RWPE2 (cell line): ENCODE results near the gene GATA1.

ENCODE experiments used
- ATAC-seq: fragments of 200-7000 bp; cut with Tn5 transposase; 3 replicates; pipeline ENCODE4 v1.9.1; 2021; ENCODE audit warnings: low read depth
- DNase-seq: peaks from one replicate; pipeline ENCODE4 v3.0.0-alpha.2; 2020; ENCODE audit warnings: low spot score
- H3K27ac ChIP-seq: fragments of 450-650 bp; 2 replicates; pipeline ENCODE4 v1.5.1; 2017; ENCODE audit warnings: mild to moderate bottlenecking; ENCODE audit not compliant: poor library complexity, severe bottlenecking
- H3K27me3 ChIP-seq: fragments of 250-450 bp; sonication (Bioruptor Pico); 2 replicates; pipeline ENCODE4 v1.5.1; 2021; ENCODE audit warnings: mild to moderate bottlenecking, moderate library complexity; ENCODE audit not compliant: insufficient read depth, poor library complexity, severe bottlenecking
- H3K36me3 ChIP-seq: fragments of 250-450 bp; sonication (Bioruptor Pico); 2 replicates; pipeline ENCODE4 v1.5.1; 2020; ENCODE audit warnings: low read depth, mild to moderate bottlenecking, moderate library complexity
- H3K4me1 ChIP-seq: fragments of 250-450 bp; sonication (Bioruptor Pico); 2 replicates; pipeline ENCODE4 v1.5.1; 2021; ENCODE audit warnings: mild to moderate bottlenecking, moderate library complexity; ENCODE audit not compliant: insufficient read depth, poor library complexity, severe bottlenecking
- H3K4me3 ChIP-seq: fragments of 250-450 bp; sonication (Bioruptor Pico); 2 replicates; pipeline ENCODE4 v1.5.1; 2021; ENCODE audit warnings: mild to moderate bottlenecking, moderate library complexity; ENCODE audit not compliant: severe bottlenecking
- H3K9me3 ChIP-seq: fragments of 250-450 bp; sonication (Bioruptor Pico); 2 replicates; pipeline ENCODE4 v1.5.1; 2021; ENCODE audit warnings: mild to moderate bottlenecking, moderate library complexity; ENCODE audit not compliant: severe bottlenecking
- CTCF ChIP-seq: fragments of 450-650 bp; IDR thresholded peaks from one replicate; pipeline ENCODE4 v1.5.1; 2017; ENCODE audit warnings: mild to moderate bottlenecking, moderate library complexity; ENCODE audit not compliant: poor library complexity, severe bottlenecking

GATA1 gene

GRCh38 chrX:48786341-48786800 is at the start of gene GATA1:
GATA1 (plus strand) TSS chrX:48786590; CDS start chrX:48791110, 4,520 bp downstream.
- Histone ChIP-seq H3K4me1 (no peaks in the 10 kb centered on the region), H3K9me3 (no peaks in the 10 kb centered on the region), H3K4me3 (no peak within 1 kb of the TSS), H3K27me3 (no peaks in the 10 kb centered on the region), H3K27ac (no peak within 1 kb of the TSS), H3K36me3 (no peaks in the 10 kb centered on the region)
- DNase-seq (no peak), ATAC-seq (no peak)
- no peak for TF ChIP-seq CTCF

- no peak for ATAC-seq
- Histone ChIP-seq H3K27me3 (no peaks in the 10 kb centered on the region), H3K9me3 (no peaks in the 10 kb centered on the region), H3K4me1 (no peaks in the 10 kb centered on the region), H3K27ac (peak overlapping the region; percentile 60), H3K36me3 (no peaks in the 10 kb centered on the region), H3K4me3 (peak overlapping the region; percentile 52)
- no peak for TF ChIP-seq CTCF
- DNase-seq, result no peak
These were observed 49.5 kb upstream of the GATA1 start for GRCh38 chrX:48736878-48737212.

GRCh38 chrX:48737213-48737938 is 49.0 kb upstream of the GATA1 start:
- no peaks in the 10 kb centered on the region for H3K9me3 ChIP-seq
- no peaks in the 10 kb centered on the region for H3K36me3 ChIP-seq
- H3K4me1 ChIP-seq, result no peaks in the 10 kb centered on the region
- ATAC-seq, result peak; percentile 99
- TF ChIP-seq CTCF, result no peak
- H3K27ac ChIP-seq, result peak overlapping the region; percentile 60
- no peaks in the 10 kb centered on the region for H3K27me3 ChIP-seq
- DNase-seq, result peak; percentile 89
- peak overlapping the region; percentile 52 for H3K4me3 ChIP-seq

GRCh38 chrX:48737940-48738339 is 48.5 kb upstream of the GATA1 start:
- DNase-seq (no peak), ATAC-seq (no peak)
- no peaks in the 10 kb centered on the region for H3K9me3 ChIP-seq
- no peaks in the 10 kb centered on the region for H3K27me3 ChIP-seq
- no peak for TF ChIP-seq CTCF
- peak overlapping the region; percentile 60 for H3K27ac ChIP-seq
- peak overlapping the region; percentile 52 for H3K4me3 ChIP-seq
- no peaks in the 10 kb centered on the region for H3K36me3 ChIP-seq
- H3K4me1 ChIP-seq, result no peaks in the 10 kb centered on the region

GRCh38 chrX:48741834-48742233 is 44.6 kb upstream of the GATA1 start:
- Histone ChIP-seq H3K9me3 (no peaks in the 10 kb centered on the region), H3K4me1 (no peaks in the 10 kb centered on the region), H3K4me3 (no peak overlapping the region), H3K36me3 (no peaks in the 10 kb centered on the region), H3K27me3 (no peaks in the 10 kb centered on the region), H3K27ac (no peak overlapping the region)
- DNase-seq, result no peak
- no peak for ATAC-seq
- no peak for TF ChIP-seq CTCF
